Upper lobe of left lung (tissue), 6 donors: ENCODE results near the gene MYL12A. TPM values are rescaled to one million over a fixed set of nuclear protein-coding genes. Genes with fewer than 3 reads are reported as not detected.

Source experiments
- ATAC-seq, 2 donors: fragments of 200-7000 bp; cut with Tn5 transposase; one replicate each; pipeline ENCODE4 v1.9.1; 2022; ENCODE audit warnings: mild to moderate bottlenecking in 2 of 2, moderate library complexity in 2 of 2; ENCODE audit not compliant: low FRiP score in 2 of 2
- DNase-seq, 2 donors: peaks; one replicate each; pipeline ENCODE4 v3.0.0-alpha.2; 2019 to 2020
- H3K27ac ChIP-seq, 4 donors: fragments of 200-600 bp; sonication (generic); one replicate each; pipeline ENCODE4 v1.5.1; 2016 to 2019
- H3K27me3 ChIP-seq, 4 donors: fragments of 200-600 bp; sonication (generic); one replicate each; pipeline ENCODE4 v1.5.1; 2017 to 2019
- H3K36me3 ChIP-seq, 4 donors: fragments of 200-600 bp; sonication (generic); one replicate each; pipeline ENCODE4 v1.5.1; 2016 to 2019
- H3K4me1 ChIP-seq, 4 donors: fragments of 200-600 bp; sonication (generic); one replicate each; pipeline ENCODE4 v1.5.1; 2018 to 2019
- H3K4me3 ChIP-seq, 4 donors: fragments of 200-600 bp; sonication (generic); one replicate each; pipeline ENCODE4 v1.5.1; 2017 to 2019; ENCODE audit warnings: mild to moderate bottlenecking in 2 of 4, moderate library complexity in 1 of 4
- H3K9me3 ChIP-seq, 4 donors: fragments of 200-600 bp; sonication (generic); one replicate each; pipeline ENCODE4 v1.5.1; 2018 to 2019
- EP300 ChIP-seq, 4 donors: sonication (generic); formaldehyde crosslinking; IDR thresholded peaks; one replicate each; pipeline ENCODE4 v1.5.1; 2017; ENCODE audit warnings: antibody characterized with exemption in 4 of 4, control low read depth in 2 of 4
- POLR2A ChIP-seq, 4 donors: fragments of 450-650 bp; IDR thresholded peaks; one replicate each; pipeline ENCODE4 v1.5.1; 2016 to 2017; ENCODE audit warnings: antibody characterized with exemption in 4 of 4, mild to moderate bottlenecking in 2 of 4
- POLR2AphosphoS5 ChIP-seq, 2 donors: sonication (generic); formaldehyde crosslinking; IDR thresholded peaks; one replicate each; pipeline ENCODE4 v1.5.1; 2017; ENCODE audit warnings: antibody characterized with exemption in 2 of 2
- WGBS, 2 donors: methylation state at CpG; one replicate each; pipeline ENCODE4 v1.1.5; 2017 to 2018; 5-methylcytosine and 5-hydroxymethylcytosine counted together
- total RNA-seq, 6 donors: library from RNA; depleted of rRNA in 4 of 6; stranded (reverse); fragments of >200 nt in 4 of 6; gene quantifications; one replicate each; pipeline versions ENCODE4 v1.1.0 to v1.2.1, GENCODE V29; 2016 to 2021
- TF ChIP-seq, protein P1 (sequence below), 6 experiments: fragments of 450-650 bp in 4 of 6; fragments of 200-600 bp in 2 of 6; sonication (generic) in 2 of 6; IDR thresholded peaks; one replicate each; pipeline ENCODE4 v1.5.1; 2016 to 2019; ENCODE audit warnings: antibody characterized with exemption in 6 of 6
- donor health status: DM: no; HTN: no; CAD: no; lungs with moderate emphysema.
- donor health status: DM: no; HTN: yes; CAD: no; lungs with severe emphysema.

MYL12A gene
- total RNA-seq, 6 donors from 2014 or later = 184 to 702 (median 558) TPM

DNA sequence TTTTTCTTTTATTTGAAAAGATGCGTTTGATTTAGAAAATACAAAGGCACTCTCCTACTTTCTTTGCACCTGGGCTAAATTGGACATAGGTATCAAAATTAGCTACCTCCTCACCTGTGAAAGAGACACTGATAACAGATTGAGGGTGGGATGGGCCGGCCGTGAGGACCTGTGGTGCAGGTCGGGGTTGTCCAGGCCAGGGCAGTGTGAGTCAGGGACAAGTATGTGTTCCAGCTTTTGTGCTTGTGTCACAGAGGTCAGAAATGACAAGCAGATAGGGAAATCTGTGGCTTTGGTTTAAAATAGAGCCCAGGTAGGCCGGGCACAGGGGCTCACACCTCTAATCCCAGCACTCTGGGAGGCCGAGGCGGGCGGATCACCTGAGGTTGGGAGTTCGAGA is 36.9 kb downstream of the MYL12A start:
- ATAC-seq = no peak
- no peaks in the 10 kb centered on the region for H3K36me3 ChIP-seq
- WGBS, 2 donors = 93 to 98% methylated on average over 4 to 9 of the region's 9 CpGs
- peaks cover 0 to 8% (median 3%) of the 10 kb centered on the region in 4 donors for H3K4me1 ChIP-seq
- H3K27ac ChIP-seq = peak overlapping the region in 1 of 4 donors; percentile 76
- TF ChIP-seq, protein P1, sequence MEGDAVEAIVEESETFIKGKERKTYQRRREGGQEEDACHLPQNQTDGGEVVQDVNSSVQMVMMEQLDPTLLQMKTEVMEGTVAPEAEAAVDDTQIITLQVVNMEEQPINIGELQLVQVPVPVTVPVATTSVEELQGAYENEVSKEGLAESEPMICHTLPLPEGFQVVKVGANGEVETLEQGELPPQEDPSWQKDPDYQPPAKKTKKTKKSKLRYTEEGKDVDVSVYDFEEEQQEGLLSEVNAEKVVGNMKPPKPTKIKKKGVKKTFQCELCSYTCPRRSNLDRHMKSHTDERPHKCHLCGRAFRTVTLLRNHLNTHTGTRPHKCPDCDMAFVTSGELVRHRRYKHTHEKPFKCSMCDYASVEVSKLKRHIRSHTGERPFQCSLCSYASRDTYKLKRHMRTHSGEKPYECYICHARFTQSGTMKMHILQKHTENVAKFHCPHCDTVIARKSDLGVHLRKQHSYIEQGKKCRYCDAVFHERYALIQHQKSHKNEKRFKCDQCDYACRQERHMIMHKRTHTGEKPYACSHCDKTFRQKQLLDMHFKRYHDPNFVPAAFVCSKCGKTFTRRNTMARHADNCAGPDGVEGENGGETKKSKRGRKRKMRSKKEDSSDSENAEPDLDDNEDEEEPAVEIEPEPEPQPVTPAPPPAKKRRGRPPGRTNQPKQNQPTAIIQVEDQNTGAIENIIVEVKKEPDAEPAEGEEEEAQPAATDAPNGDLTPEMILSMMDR (IDR thresholded peaks at IDR 0.05) = no peak
- TF ChIP-seq EP300 (IDR thresholded peaks at IDR 0.05) = no peak
- TF ChIP-seq POLR2AphosphoS5 (IDR thresholded peaks at IDR 0.05) = no peak
- no peak for TF ChIP-seq POLR2A (IDR thresholded peaks at IDR 0.05)
- no peak for DNase-seq
- H3K27me3 ChIP-seq = no peaks in the 10 kb centered on the region
- no peak overlapping the region for H3K4me3 ChIP-seq
- H3K9me3 ChIP-seq = no peaks in the 10 kb centered on the region

- Histone ChIP-seq H3K27me3 (no peaks in the 10 kb centered on the region), H3K4me1 (peaks cover 0 to 8% (median 3%) of the 10 kb centered on the region in 4 donors), H3K27ac (no peak overlapping the region), H3K36me3 (no peaks in the 10 kb centered on the region), H3K4me3 (no peak overlapping the region), H3K9me3 (no peaks in the 10 kb centered on the region)
- ATAC-seq (no peak), DNase-seq (no peak)
- WGBS, 2 donors = 79% methylated on average over 7 of the region's 7 CpGs
- no peak for TF ChIP-seq POLR2AphosphoS5 (IDR thresholded peaks at IDR 0.05)
- TF ChIP-seq EP300 (IDR thresholded peaks at IDR 0.05) = no peak
- TF ChIP-seq, protein P1 (IDR thresholded peaks at IDR 0.05) = no peak
- no peak for TF ChIP-seq POLR2A (IDR thresholded peaks at IDR 0.05)
Measured at GRCh38 chr18:3286159-3286558, 38.6 kb downstream of the MYL12A start.

- WGBS, 2 donors = 86 to 91% methylated on average over 2 of the region's 2 CpGs
- Histone ChIP-seq H3K27me3 (no peaks in the 10 kb centered on the region), H3K27ac (no peak overlapping the region), H3K4me1 (peaks cover 5 to 10% (median 8%) of the 10 kb centered on the region in 4 donors), H3K36me3 (no peaks in the 10 kb centered on the region), H3K4me3 (no peak overlapping the region), H3K9me3 (no peaks in the 10 kb centered on the region)
- ATAC-seq = no peak
- no peak for DNase-seq
- TF ChIP-seq, protein P1 (IDR thresholded peaks at IDR 0.05) = no peak
- TF ChIP-seq POLR2AphosphoS5 (IDR thresholded peaks at IDR 0.05) (no peak), EP300 (IDR thresholded peaks at IDR 0.05) (no peak), POLR2A (IDR thresholded peaks at IDR 0.05) (no peak)
Measured at GRCh38 chr18:3293196-3293951, 45.8 kb downstream of the MYL12A start.

DNA sequence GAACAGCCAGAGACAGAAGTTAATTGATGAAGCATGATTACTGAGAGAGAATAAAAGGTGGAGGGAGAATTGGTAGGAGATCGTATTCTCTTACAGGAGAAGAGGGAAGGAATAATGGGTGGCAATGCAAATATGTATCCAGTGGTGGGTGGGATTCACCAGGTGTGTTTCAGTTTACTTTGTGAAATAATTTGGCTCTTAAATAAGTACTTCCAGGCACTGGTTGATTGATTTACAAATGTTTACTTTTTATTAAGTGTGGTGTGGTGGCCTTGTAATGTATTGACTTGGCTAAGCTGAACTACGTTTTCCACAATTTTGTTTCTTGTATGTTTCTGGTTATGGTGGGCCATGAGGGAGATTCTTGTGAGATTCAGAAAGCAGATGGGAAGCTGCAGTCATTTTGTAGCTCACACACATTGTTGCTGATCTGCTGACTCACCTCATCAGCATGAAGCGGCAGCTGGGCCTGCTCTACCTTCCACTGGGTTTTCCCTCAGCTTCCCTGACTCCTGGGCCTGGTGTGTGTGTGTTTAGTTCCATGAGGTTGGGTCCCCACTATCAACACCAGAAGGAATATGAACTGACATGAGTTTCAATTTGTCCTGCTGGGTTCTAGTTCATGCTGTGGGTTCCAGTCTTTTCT is 47.0 kb downstream of the MYL12A start:
- H3K36me3 ChIP-seq = no peaks in the 10 kb centered on the region
- peaks cover 5 to 10% (median 8%) of the 10 kb centered on the region in 4 donors for H3K4me1 ChIP-seq
- ATAC-seq (no peak), DNase-seq (no peak)
- H3K9me3 ChIP-seq = no peaks in the 10 kb centered on the region
- H3K27me3 ChIP-seq = no peaks in the 10 kb centered on the region
- WGBS, 2 donors = 72 to 88% methylated on average over 3 of the region's 3 CpGs
- TF ChIP-seq, protein P1 (IDR thresholded peaks at IDR 0.05) = no peak
- TF ChIP-seq EP300 (IDR thresholded peaks at IDR 0.05) = no peak
- no peak for TF ChIP-seq POLR2A (IDR thresholded peaks at IDR 0.05)
- no peak for TF ChIP-seq POLR2AphosphoS5 (IDR thresholded peaks at IDR 0.05)
- no peak overlapping the region for H3K4me3 ChIP-seq
- H3K27ac ChIP-seq = no peak overlapping the region
